ENCODE results near the gene MRPL3. TPM values are rescaled to one million over a fixed set of nuclear protein-coding genes. Genes with fewer than 3 reads are reported as not detected.
"Not testable (repeated sequence)": the region's sequence is repeated elsewhere in the genome, so short reads cannot be mapped to it uniquely, and the experiment has no call there.

MRPL3 gene
- polyA plus RNA-seq, 4 donors = 108 to 119 (median 115) TPM

- no peak for DNase-seq (ENCODE audit: low read depth in 4 of 4, low spot score in 2 of 4)
Observed at GRCh38 chr3:131501949-131502348, 822 bp downstream of the MRPL3 start.

DNA sequence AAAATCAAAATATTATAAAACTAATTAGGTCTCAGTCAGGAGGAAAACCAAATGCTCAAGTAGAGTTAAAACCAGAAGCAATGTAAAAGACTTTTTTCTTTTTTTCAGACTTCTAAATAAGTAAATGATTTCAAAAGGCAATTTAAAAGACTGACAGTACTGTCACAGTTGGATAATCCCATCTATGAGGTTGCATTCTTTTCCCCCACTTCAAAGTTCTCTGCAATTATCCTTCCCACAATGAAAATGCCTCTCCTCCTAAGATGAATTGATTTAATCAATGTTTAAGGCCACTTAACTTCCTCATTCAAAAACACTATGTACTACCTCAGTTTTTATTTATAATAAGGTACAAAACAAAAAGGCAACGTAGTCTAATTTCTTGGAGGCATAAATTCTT is 8.1 kb downstream of the MRPL3 start:
- peak in 1 of 4 donors; percentile 6 for DNase-seq (ENCODE audit: low read depth in 4 of 4, low spot score in 2 of 4)

GRCh38 chr3:131491775-131492174 is 11.0 kb downstream of the MRPL3 start:
- DNase-seq (ENCODE audit: low read depth in 4 of 4, low spot score in 2 of 4) = no peak

- no peak for DNase-seq (ENCODE audit: low read depth in 4 of 4, low spot score in 2 of 4)
Observed at GRCh38 chr3:131491084-131491483, 11.7 kb downstream of the MRPL3 start.

GRCh38 chr3:131486545-131486944 is 16.2 kb downstream of the MRPL3 start:
- DNase-seq (ENCODE audit: low read depth in 4 of 4, low spot score in 2 of 4) = not testable (repeated sequence)

- no peak for DNase-seq (ENCODE audit: low read depth in 4 of 4, low spot score in 2 of 4)
Observed at GRCh38 chr3:131485119-131485518, 17.7 kb downstream of the MRPL3 start.

GRCh38 chr3:131484496-131485111 is 18.2 kb downstream of the MRPL3 start:
- DNase-seq (ENCODE audit: low read depth in 4 of 4, low spot score in 2 of 4) = no peak

DNA sequence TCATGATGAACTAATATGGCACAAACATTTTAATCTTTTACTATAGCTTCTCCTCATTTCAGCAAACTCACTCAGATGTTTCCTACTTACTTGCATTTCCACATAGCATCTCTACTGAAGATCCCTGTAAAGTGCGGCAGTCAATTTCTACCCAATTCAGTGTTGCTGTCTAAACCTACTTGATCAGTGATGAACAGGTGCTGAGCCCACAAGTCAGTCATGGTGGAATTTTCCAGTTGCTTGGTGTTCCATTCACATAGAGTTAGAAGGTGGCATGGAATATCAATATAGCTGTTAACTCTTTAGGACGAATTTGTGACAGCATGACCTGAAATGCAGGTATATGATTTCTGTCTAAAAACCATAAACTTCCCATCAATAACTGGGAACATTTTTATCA is 22.7 kb downstream of the MRPL3 start:
- DNase-seq (ENCODE audit: low read depth in 4 of 4, low spot score in 2 of 4) = no peak

GRCh38 chr3:131477813-131478212 is 25.0 kb downstream of the MRPL3 start:
- DNase-seq (ENCODE audit: low read depth in 4 of 4, low spot score in 2 of 4) = no peak

DNA sequence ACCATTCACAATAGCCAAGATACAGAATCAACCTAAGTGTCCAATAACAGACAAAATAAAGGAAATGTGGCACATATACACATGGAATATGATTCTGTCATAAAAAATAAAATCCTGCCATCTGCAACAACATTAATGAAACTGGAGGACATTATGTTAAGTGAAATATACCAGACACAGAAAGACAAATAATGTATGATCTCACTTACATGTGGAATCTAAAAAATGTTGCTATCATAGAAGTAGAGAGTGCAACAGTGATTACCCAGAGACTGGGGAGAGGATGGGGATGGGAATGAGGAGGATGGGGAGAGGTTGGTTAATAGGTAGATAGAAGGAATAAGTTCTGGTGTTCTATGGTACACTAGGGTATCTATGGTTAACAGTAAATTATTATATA is 28.7 kb downstream of the MRPL3 start:
- DNase-seq (ENCODE audit: low read depth in 4 of 4, low spot score in 2 of 4) = no peak

- DNase-seq (ENCODE audit: low read depth in 4 of 4, low spot score in 2 of 4) = no peak
Observed at GRCh38 chr3:131470377-131470776, 32.4 kb downstream of the MRPL3 start.

GRCh38 chr3:131458653-131459052 is 44.1 kb downstream of the MRPL3 start:
- no peak for DNase-seq (ENCODE audit: low read depth in 4 of 4, low spot score in 2 of 4)

- DNase-seq (ENCODE audit: low read depth in 4 of 4, low spot score in 2 of 4) = no peak
Observed at GRCh38 chr3:131457220-131457619, 45.6 kb downstream of the MRPL3 start.

- DNase-seq (ENCODE audit: low read depth in 4 of 4, low spot score in 2 of 4) = no peak
Observed at GRCh38 chr3:131454501-131454900, 48.3 kb downstream of the MRPL3 start.

- no peak for DNase-seq (ENCODE audit: low read depth in 4 of 4, low spot score in 2 of 4)
Observed at GRCh38 chr3:131453533-131453932, 49.2 kb downstream of the MRPL3 start.

- DNase-seq (ENCODE audit: low read depth in 4 of 4, low spot score in 2 of 4) = no peak
Observed at GRCh38 chr3:131447349-131447748, 55.4 kb downstream of the MRPL3 start.

GRCh38 chr3:131444180-131444579 is 58.6 kb downstream of the MRPL3 start:
- DNase-seq (ENCODE audit: low read depth in 4 of 4, low spot score in 2 of 4) = no peak

GRCh38 chr3:131439084-131439483 is 63.7 kb downstream of the MRPL3 start:
- no peak for DNase-seq (ENCODE audit: low read depth in 4 of 4, low spot score in 2 of 4)

GRCh38 chr3:131435000-131435399 is 67.8 kb downstream of the MRPL3 start:
- DNase-seq (ENCODE audit: low read depth in 4 of 4, low spot score in 2 of 4) = no peak

- no peak for DNase-seq (ENCODE audit: low read depth in 4 of 4, low spot score in 2 of 4)
Observed at GRCh38 chr3:131432441-131432840, 70.3 kb downstream of the MRPL3 start.

- DNase-seq (ENCODE audit: low read depth in 4 of 4, low spot score in 2 of 4) = no peak
Observed at GRCh38 chr3:131431754-131432153, 71.0 kb downstream of the MRPL3 start.

GRCh38 chr3:131427226-131427625 is 75.5 kb downstream of the MRPL3 start:
- no peak for DNase-seq (ENCODE audit: low read depth in 4 of 4, low spot score in 2 of 4)

DNA sequence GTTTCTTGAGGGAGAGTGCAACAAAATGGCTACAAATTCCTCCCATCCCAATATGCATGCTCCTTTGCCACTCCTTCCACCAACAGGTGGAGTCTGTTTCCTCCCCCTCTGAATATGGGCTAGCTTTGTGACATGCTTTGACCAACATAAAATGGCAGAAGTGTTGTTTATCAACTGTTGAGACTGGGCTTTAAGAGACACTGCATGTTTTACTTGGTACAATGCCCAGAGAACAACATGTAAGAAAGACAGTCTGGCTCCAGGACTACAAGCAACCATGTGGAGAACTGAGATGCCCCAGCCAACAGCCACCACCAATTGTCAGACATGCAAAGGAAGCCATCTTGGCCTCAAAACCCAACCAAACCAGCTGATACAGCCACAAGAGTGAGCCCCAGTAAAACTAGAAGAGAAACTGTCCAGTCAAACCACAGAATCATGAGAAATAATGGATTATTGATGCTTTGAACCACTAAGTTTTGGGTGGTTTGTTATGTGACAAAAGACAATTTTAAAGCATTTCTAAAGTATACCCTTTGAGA is 80.7 kb downstream of the MRPL3 start:
- no peak for DNase-seq (ENCODE audit: low read depth in 4 of 4, low spot score in 2 of 4)
